Measurements from ENCODE around the gene PCCA.

The PCCA gene

GRCh38 chr13:100298691-100299090 is 209.8 kb downstream of the PCCA start:
- peak; percentile 23 for DNase-seq (ENCODE audit: low read depth)
- H3K4me3 ChIP-seq (ENCODE audit: low read depth, low read length) = no peak overlapping the region
- no peak for TF ChIP-seq CTCF (conservative IDR thresholded peaks at IDR 0.05; ENCODE audit: low read depth, low read length)

- no peak for DNase-seq (ENCODE audit: low read depth)
- TF ChIP-seq CTCF (conservative IDR thresholded peaks at IDR 0.05; ENCODE audit: low read depth, low read length) = no peak
Observed at GRCh38 chr13:100300243-100300642, 211.3 kb downstream of the PCCA start.

GRCh38 chr13:100300708-100301107 is 211.8 kb downstream of the PCCA start:
- no peak overlapping the region for H3K4me3 ChIP-seq (ENCODE audit: low read depth, low read length)
- TF ChIP-seq CTCF (conservative IDR thresholded peaks at IDR 0.05; ENCODE audit: low read depth, low read length) = no peak
- DNase-seq (ENCODE audit: low read depth) = no peak

More at GRCh38 chr13:100300243-100300642, 211.3 kb downstream of the PCCA start:
- H3K4me3 ChIP-seq (ENCODE audit: low read depth, low read length) = no peak overlapping the region

- H3K4me3 ChIP-seq (ENCODE audit: low read depth, low read length) = no peak overlapping the region
- TF ChIP-seq CTCF (conservative IDR thresholded peaks at IDR 0.05; ENCODE audit: low read depth, low read length) = no peak
- no peak for DNase-seq (ENCODE audit: low read depth)
Observed at GRCh38 chr13:100301418-100301817, 212.5 kb downstream of the PCCA start.

GRCh38 chr13:100302391-100302790 is 213.5 kb downstream of the PCCA start:
- no peak for TF ChIP-seq CTCF (conservative IDR thresholded peaks at IDR 0.05; ENCODE audit: low read depth, low read length)
- no peak overlapping the region for H3K4me3 ChIP-seq (ENCODE audit: low read depth, low read length)
- DNase-seq (ENCODE audit: low read depth) = no peak

- no peak overlapping the region for H3K4me3 ChIP-seq (ENCODE audit: low read depth, low read length)
- no peak for DNase-seq (ENCODE audit: low read depth)
- no peak for TF ChIP-seq CTCF (conservative IDR thresholded peaks at IDR 0.05; ENCODE audit: low read depth, low read length)
Observed at GRCh38 chr13:100304229-100304628, 215.3 kb downstream of the PCCA start.

- no peak overlapping the region for H3K4me3 ChIP-seq (ENCODE audit: low read depth, low read length)
- no peak for DNase-seq (ENCODE audit: low read depth)
- no peak for TF ChIP-seq CTCF (conservative IDR thresholded peaks at IDR 0.05; ENCODE audit: low read depth, low read length)
Observed at GRCh38 chr13:100305398-100305797, 216.5 kb downstream of the PCCA start.
